Heart right ventricle (tissue), 16 donors: ENCODE results near the gene SSR3. TPM values are rescaled to one million over a fixed set of nuclear protein-coding genes. Genes with fewer than 3 reads are reported as not detected.

Source experiments
- ATAC-seq, 8 donors: fragments of 200-7000 bp; cut with Tn5 transposase; one replicate each; pipeline ENCODE4 v1.9.1; 2020; ENCODE audit warnings: mild to moderate bottlenecking in 8 of 8, moderate library complexity in 8 of 8, moderate number of reproducible peaks in 1 of 8
- DNase-seq, 2 donors: peaks; one replicate each; pipeline ENCODE4 v3.0.0-alpha.2; 2020
- H3K27ac ChIP-seq, 10 donors: fragments of 200-600 bp; sonication (generic) in 2 of 10; one replicate each; pipeline versions ENCODE4 v1.5.0 to v1.8.0; 2020 to 2022; ENCODE audit warnings: mild to moderate bottlenecking in 3 of 10
- H3K27me3 ChIP-seq, 7 donors: fragments of 200-600 bp; one replicate each; pipeline ENCODE4 v1.8.0; 2021 to 2022; ENCODE audit warnings: mild to moderate bottlenecking in 2 of 7
- H3K36me3 ChIP-seq, 9 donors: fragments of 200-600 bp; sonication (generic) in 1 of 9; one replicate each; pipeline versions ENCODE4 v1.5.0 to v1.8.0; 2020 to 2022; ENCODE audit warnings: mild to moderate bottlenecking in 2 of 9
- H3K4me1 ChIP-seq, 9 donors: fragments of 200-600 bp; sonication (generic) in 1 of 9; one replicate each; pipeline versions ENCODE4 v1.5.0 to v1.8.0; 2020 to 2022; ENCODE audit warnings: mild to moderate bottlenecking in 4 of 9
- H3K4me3 ChIP-seq, 10 donors: fragments of 200-600 bp; sonication (generic) in 2 of 10; one replicate each; pipeline versions ENCODE4 v1.5.0 to v1.8.0; 2020 to 2022; ENCODE audit warnings: mild to moderate bottlenecking in 7 of 10, moderate library complexity in 2 of 10
- H3K9me3 ChIP-seq, 11 donors: fragments of 200-600 bp in 10 of 11; sonication (generic) in 2 of 11; one replicate each; pipeline versions ENCODE4 v1.5.0 to v1.8.0; 2013 to 2022; ENCODE audit warnings: mild to moderate bottlenecking in 2 of 11, control low read depth in 1 of 11, moderate library complexity in 1 of 11
- WGBS, 2 donors: extraction: QIAGEN DNeasy Blood & Tissue Kit; methylation state at CpG; one replicate each; pipeline ENCODE4 v1.1.7; 2013; ENCODE audit warnings: inconsistent platforms in 1 of 2; 5-methylcytosine and 5-hydroxymethylcytosine counted together
- intact Hi-C, 10 donors: fragments of 100-400 bp; cut with DNase I; formaldehyde crosslinking; loops; one replicate each; pipeline versions ENCODE4 v1.11.1 to v1.14.2; 2022
- polyA plus RNA-seq, 2 donors: library from polyadenylated mRNA; stranded (reverse); fragments of 200-250 nt; gene quantifications; one replicate each; pipeline ENCODE4 v1.2.3, GENCODE V29; 2013
- total RNA-seq, 10 donors: library from RNA; stranded (reverse); fragmentation: NEBNext Ultra II Directional in 3 of 10; extraction: Animal tissue kit (Norgen Biotek cat#: 25700) in 3 of 10; gene quantifications; one replicate each; pipeline versions ENCODE4 v1.2.1 to v1.2.4, GENCODE V29; 2021 to 2023
- TF ChIP-seq, protein P1 (sequence below), 9 donors: fragments of 200-600 bp; sonication (generic) in 2 of 9; IDR thresholded peaks; one replicate each; pipeline versions ENCODE4 v1.5.0 to v1.8.0; 2021 to 2022; ENCODE audit warnings: antibody characterized with exemption in 9 of 9, mild to moderate bottlenecking in 5 of 9, moderate library complexity in 1 of 9
- donor health status: Arrhythmogenic right ventricular cardiomyopathy.
- donor health status: ischemic (EF 13 %, LVEDD 7.1; RV severe dilation, severe dysfunction).
- donor health status: healthy with polysubstance abuse.
- donor health status: DM: no; HTN: yes; CAD: no.
- donor health status: DM: no; HTN: no; CAD: no.
- donor health status: ischemic (EF 25% LVEDD 6.9; RV normal size, moderate dysfunction).
- donor health status: ischemic (EF 25% LVEDD 5.7; RV mildly dilated, moderate dysfunction).
- donor health status: healthy.
- donor health status: DM: yes; HTN: yes; CAD: no.
- donor health status: Ischemic cardiomyopathy.
- donor health status: ischemic (EF 35%, LVEDD 5.7; RV mildly dilated, moderate dysfunction).
- donor health status: nonischemic (EF 11% LVEDD 7.7; RV severe dilation, severe dysfunction).
- donor health status: DM: yes; HTN: yes; CAD: no.
- donor health status: PGD.
- donor health status: ischemic (EF 29% LVEDD 5.4; RV normal size, mild dysfunction).
- donor health status: nonischemic (EF 23%, LVEDD 6.1; RV moderate dilation, normal function).

The SSR3 gene
- total and polyA plus RNA-seq, 12 donors, result 75.8 to 602 (median 216) TPM

DNA sequence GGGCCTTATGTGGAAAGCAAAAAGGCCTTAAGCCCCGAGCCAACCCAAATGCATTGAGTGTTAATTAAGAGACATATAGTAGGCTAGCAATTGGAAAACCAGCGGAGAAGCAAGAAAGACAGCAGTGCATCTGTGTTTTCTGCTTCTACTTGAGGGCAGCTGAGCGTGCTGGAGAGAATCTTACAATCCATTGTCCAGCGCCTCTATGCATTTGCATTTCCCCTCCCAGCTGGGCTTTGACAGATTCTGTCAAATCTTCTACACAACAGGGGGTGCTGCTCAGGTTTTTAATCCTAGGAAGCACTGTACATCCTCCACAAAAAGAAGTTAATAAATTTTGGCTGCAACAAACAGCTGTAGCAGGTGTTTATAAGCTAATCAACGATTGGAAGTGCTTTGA is 23.9 kb downstream of the SSR3 start:
- no peak overlapping the region for H3K4me3 ChIP-seq
- H3K4me1 ChIP-seq, result peaks cover 2 to 32% (median 17%) of the 10 kb centered on the region in 9 donors
- WGBS, 2 donors, result 83 to 91% methylated on average over 5 of the region's 5 CpGs
- H3K36me3 ChIP-seq, result peaks cover 0 to 23% (median 0%) of the 10 kb centered on the region in 9 donors
- TF ChIP-seq, protein P1, sequence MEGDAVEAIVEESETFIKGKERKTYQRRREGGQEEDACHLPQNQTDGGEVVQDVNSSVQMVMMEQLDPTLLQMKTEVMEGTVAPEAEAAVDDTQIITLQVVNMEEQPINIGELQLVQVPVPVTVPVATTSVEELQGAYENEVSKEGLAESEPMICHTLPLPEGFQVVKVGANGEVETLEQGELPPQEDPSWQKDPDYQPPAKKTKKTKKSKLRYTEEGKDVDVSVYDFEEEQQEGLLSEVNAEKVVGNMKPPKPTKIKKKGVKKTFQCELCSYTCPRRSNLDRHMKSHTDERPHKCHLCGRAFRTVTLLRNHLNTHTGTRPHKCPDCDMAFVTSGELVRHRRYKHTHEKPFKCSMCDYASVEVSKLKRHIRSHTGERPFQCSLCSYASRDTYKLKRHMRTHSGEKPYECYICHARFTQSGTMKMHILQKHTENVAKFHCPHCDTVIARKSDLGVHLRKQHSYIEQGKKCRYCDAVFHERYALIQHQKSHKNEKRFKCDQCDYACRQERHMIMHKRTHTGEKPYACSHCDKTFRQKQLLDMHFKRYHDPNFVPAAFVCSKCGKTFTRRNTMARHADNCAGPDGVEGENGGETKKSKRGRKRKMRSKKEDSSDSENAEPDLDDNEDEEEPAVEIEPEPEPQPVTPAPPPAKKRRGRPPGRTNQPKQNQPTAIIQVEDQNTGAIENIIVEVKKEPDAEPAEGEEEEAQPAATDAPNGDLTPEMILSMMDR (IDR thresholded peaks at IDR 0.05), result no peak
- H3K27ac ChIP-seq, result no peak overlapping the region
- intact Hi-C loops, result loop anchor here in 3 of 10 donors (5.0 to 10.0 kb wide), 3 partner anchors 141 to 554 kb away; partner anchors contain the start of gene TIPARP (in 1 of the 3)
- H3K9me3 ChIP-seq, result no peaks in the 10 kb centered on the region
- H3K27me3 ChIP-seq, result no peaks in the 10 kb centered on the region
- DNase-seq, result no peak
- ATAC-seq, result no peak

DNA sequence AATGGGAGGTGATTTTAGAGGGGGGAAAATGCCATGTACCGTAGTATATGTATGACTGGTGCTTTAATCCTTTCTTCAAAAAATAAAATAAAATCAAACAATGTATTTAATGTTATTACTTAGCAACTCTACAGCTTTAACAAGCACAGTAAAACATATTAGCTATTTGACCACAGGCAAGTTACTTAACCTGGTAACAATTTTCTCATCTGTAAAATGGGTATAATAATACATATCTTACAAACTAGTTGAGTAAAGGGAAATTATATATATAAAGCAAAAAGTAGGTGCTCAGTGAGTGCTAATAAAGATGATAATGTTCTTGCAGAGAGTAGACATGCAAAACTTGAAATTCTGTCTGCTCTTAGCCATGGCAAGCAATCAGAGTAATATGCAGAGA is 27.9 kb downstream of the SSR3 start:
- no peak for ATAC-seq
- Histone ChIP-seq H3K4me1 (peaks cover 0 to 8% (median 0%) of the 10 kb centered on the region in 9 donors), H3K9me3 (no peaks in the 10 kb centered on the region), H3K27me3 (no peaks in the 10 kb centered on the region), H3K36me3 (peaks cover 0 to 34% (median 0%) of the 10 kb centered on the region in 9 donors), H3K27ac (no peak overlapping the region), H3K4me3 (no peak overlapping the region)
- 97 to 100% methylated on average over 1 of the region's 1 CpG for WGBS, 2 donors
- TF ChIP-seq, protein P1 (IDR thresholded peaks at IDR 0.05), result no peak
- no peak for DNase-seq
- intact Hi-C loops, result no loop called here

DNA sequence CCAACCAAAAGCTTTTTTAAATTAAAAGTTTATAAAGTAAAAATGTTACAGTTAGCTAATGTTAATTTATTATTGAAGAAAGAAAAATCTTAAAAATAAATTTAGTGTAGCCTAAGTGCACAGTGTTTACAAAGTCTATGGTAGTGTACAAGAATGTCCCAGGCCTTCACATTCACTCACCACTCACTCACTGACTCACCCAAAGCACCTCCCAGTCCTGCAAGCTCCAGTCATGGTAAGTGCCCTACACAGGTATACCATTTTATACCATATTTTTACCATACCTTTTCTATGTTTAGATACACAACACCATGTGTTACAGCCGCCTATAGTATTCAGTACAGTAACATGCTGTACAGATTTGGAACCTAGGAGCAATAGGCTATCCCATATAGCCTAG is 29.1 kb downstream of the SSR3 start:
- DNase-seq (no peak), ATAC-seq (no peak)
- Histone ChIP-seq H3K9me3 (no peaks in the 10 kb centered on the region), H3K27me3 (no peaks in the 10 kb centered on the region), H3K27ac (no peak overlapping the region), H3K4me3 (no peak overlapping the region), H3K4me1 (peaks cover 0 to 8% (median 0%) of the 10 kb centered on the region in 9 donors), H3K36me3 (peaks cover 0 to 23% (median 0%) of the 10 kb centered on the region in 9 donors)
- TF ChIP-seq, protein P1 (IDR thresholded peaks at IDR 0.05), result no peak
- intact Hi-C loops, result no loop called here
- WGBS, 2 donors, result 96 to 98% methylated on average over 1 of the region's 1 CpG

DNA sequence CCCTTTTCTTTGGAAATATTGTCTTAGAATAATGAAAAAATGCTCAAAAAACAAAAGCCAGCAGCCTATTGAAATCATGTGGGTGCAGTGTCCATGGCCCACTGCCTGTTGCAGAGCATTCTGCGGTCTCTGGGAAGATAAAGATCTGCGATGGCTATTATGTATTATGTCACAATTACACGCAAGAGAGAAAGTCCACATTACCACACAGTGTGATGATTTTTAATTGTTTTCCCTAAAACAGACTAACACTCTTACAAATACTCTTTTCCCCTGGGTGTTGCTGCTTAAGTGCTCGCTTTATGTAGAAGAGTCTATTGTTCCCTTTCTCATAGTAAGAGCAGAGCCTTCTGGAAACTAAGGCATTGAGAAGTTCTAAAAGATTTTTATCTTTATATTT is 32.2 kb downstream of the SSR3 start:
- 85 to 86% methylated on average over 4 of the region's 4 CpGs for WGBS, 2 donors
- TF ChIP-seq, protein P1 (IDR thresholded peaks at IDR 0.05), result no peak
- ATAC-seq (no peak), DNase-seq (no peak)
- intact Hi-C loops, result no loop called here
- Histone ChIP-seq H3K27ac (no peak overlapping the region), H3K9me3 (no peaks in the 10 kb centered on the region), H3K4me1 (peaks cover 0 to 11% (median 0%) of the 10 kb centered on the region in 9 donors), H3K4me3 (no peak overlapping the region), H3K36me3 (peaks cover 0 to 17% (median 0%) of the 10 kb centered on the region in 9 donors), H3K27me3 (no peaks in the 10 kb centered on the region)
